Hepatocyte (in vitro differentiated cells): ENCODE results near the gene DRD3.

ENCODE experiments used
- EZH2 ChIP-seq: fragments of 200-600 bp; sonication (generic); IDR thresholded peaks from 2 replicates; pipeline ENCODE4 v1.6.1; 2016; ENCODE audit warnings: antibody characterized with exemption, mild to moderate bottlenecking, borderline replicate concordance
- TF ChIP-seq, protein P1 (sequence below): fragments of 200-600 bp; sonication (generic); IDR thresholded peaks from 2 replicates; pipeline ENCODE4 v1.5.1; 2016; ENCODE audit warnings: antibody characterized with exemption, mild to moderate bottlenecking; ENCODE audit not compliant: poor library complexity

DNA sequence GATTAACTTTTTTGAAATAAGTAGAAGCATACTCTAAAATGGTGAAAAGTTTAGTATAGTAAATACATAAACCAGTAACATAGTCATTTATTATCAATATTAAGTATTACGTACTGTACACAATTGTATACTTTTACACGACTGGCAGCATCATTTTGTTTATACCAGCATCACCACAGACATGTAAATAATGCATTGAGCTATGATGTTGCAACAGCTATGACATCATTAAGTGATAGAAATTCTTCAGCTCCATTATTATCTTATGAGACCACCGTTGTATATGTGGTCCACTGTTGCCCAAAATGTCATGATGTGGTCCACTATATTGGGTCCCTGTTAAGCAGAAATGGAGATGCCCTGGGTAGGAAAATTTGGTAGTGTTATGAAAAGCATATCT, 51.3 kb downstream of the DRD3 start:
- TF ChIP-seq, protein P1, sequence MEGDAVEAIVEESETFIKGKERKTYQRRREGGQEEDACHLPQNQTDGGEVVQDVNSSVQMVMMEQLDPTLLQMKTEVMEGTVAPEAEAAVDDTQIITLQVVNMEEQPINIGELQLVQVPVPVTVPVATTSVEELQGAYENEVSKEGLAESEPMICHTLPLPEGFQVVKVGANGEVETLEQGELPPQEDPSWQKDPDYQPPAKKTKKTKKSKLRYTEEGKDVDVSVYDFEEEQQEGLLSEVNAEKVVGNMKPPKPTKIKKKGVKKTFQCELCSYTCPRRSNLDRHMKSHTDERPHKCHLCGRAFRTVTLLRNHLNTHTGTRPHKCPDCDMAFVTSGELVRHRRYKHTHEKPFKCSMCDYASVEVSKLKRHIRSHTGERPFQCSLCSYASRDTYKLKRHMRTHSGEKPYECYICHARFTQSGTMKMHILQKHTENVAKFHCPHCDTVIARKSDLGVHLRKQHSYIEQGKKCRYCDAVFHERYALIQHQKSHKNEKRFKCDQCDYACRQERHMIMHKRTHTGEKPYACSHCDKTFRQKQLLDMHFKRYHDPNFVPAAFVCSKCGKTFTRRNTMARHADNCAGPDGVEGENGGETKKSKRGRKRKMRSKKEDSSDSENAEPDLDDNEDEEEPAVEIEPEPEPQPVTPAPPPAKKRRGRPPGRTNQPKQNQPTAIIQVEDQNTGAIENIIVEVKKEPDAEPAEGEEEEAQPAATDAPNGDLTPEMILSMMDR = no peak
- TF ChIP-seq EZH2 = no peak
